ENCODE results near the gene MAP2K3. TPM values are rescaled to one million over a fixed set of nuclear protein-coding genes. Genes with fewer than 3 reads are reported as not detected.
"Not testable (repeated sequence)": the region's sequence is repeated elsewhere in the genome, so short reads cannot be mapped to it uniquely, and the experiment has no call there.

MAP2K3 gene
- total RNA-seq, 1 donor from 2014 or later, result 3.5 TPM

- not testable (repeated sequence) for H4K20me1 ChIP-seq (ENCODE audit: low read depth); H3K9me3 ChIP-seq (ENCODE audit: low read depth); H3K79me2 ChIP-seq (ENCODE audit: low read depth); H3K9ac ChIP-seq; H3K36me3 ChIP-seq; H3K36me3 Mint-ChIP-seq; H3K4me1 Mint-ChIP-seq; H3K4me1 ChIP-seq; H3K27ac Mint-ChIP-seq; H3K4me2 ChIP-seq; DNase-seq (ENCODE audit: low spot score); H2AFZ ChIP-seq (replicated peaks); H3K27ac ChIP-seq; H3K9me3 Mint-ChIP-seq
- H3K4me3 ChIP-seq, result peak overlapping the region; percentile 32
- peaks cover 13% of the 10 kb centered on the region for H3K27me3 Mint-ChIP-seq (ENCODE audit: insufficient read depth, low read depth)
- peak overlapping the region; percentile 33 for H3K4me3 Mint-ChIP-seq
- peaks cover 22% of the 10 kb centered on the region for H3F3A ChIP-seq (ENCODE audit: low read depth)
- peaks cover 40% of the 10 kb centered on the region for H3K27me3 ChIP-seq
Observed at GRCh38 chr17:21316212-21316886, 31.8 kb downstream of the MAP2K3 start.

GRCh38 chr17:21316887-21317500 lies 32.5 kb downstream of the MAP2K3 start:
- H4K20me1 ChIP-seq (ENCODE audit: low read depth); H3K27ac Mint-ChIP-seq; H3K27ac ChIP-seq; H3K36me3 Mint-ChIP-seq; H3K4me3 Mint-ChIP-seq; H3K9me3 Mint-ChIP-seq; H3K9me3 ChIP-seq (ENCODE audit: low read depth); H3K9ac ChIP-seq; H3K4me1 Mint-ChIP-seq; H3K79me2 ChIP-seq (ENCODE audit: low read depth); H2AFZ ChIP-seq (replicated peaks); H3K36me3 ChIP-seq; H3K4me1 ChIP-seq: not testable (repeated sequence)
- peaks cover 22% of the 10 kb centered on the region for H3F3A ChIP-seq (ENCODE audit: low read depth)
- H3K4me3 ChIP-seq, result peak overlapping the region; percentile 32
- H3K4me2 ChIP-seq, result peak overlapping the region; percentile 69
- peaks cover 40% of the 10 kb centered on the region for H3K27me3 ChIP-seq
- peak; percentile 62 for DNase-seq (ENCODE audit: low spot score)
- H3K27me3 Mint-ChIP-seq (ENCODE audit: insufficient read depth, low read depth), result peaks cover 13% of the 10 kb centered on the region

- not testable (repeated sequence) for H3K4me1 ChIP-seq; H3K27ac Mint-ChIP-seq; H2AFZ ChIP-seq (replicated peaks); H3K27ac ChIP-seq; H3K4me3 ChIP-seq; H3K79me2 ChIP-seq (ENCODE audit: low read depth); H3K36me3 ChIP-seq; H4K20me1 ChIP-seq (ENCODE audit: low read depth); H3K4me2 ChIP-seq; H3K9ac ChIP-seq; H3K9me3 Mint-ChIP-seq; H3K9me3 ChIP-seq (ENCODE audit: low read depth); DNase-seq (ENCODE audit: low spot score); H3K36me3 Mint-ChIP-seq
- Mint-ChIP-seq H3K4me3 (peak overlapping the region; percentile 69), H3K27me3 (ENCODE audit: insufficient read depth, low read depth) (peaks cover 13% of the 10 kb centered on the region), H3K4me1 (peaks cover 10% of the 10 kb centered on the region)
- Histone ChIP-seq H3K27me3 (peaks cover 40% of the 10 kb centered on the region), H3F3A (ENCODE audit: low read depth) (peaks cover 22% of the 10 kb centered on the region)
Observed at GRCh38 chr17:21317821-21318220, 33.3 kb downstream of the MAP2K3 start.

- Histone ChIP-seq H3K4me3 (peak overlapping the region; percentile 31), H3K4me1 (peaks cover 8% of the 10 kb centered on the region), H3K4me2 (peak overlapping the region; percentile 73), H3K27me3 (peaks cover 44% of the 10 kb centered on the region), H3K36me3 (no peaks in the 10 kb centered on the region), H3K79me2 (ENCODE audit: low read depth) (no peaks in the 10 kb centered on the region), H4K20me1 (ENCODE audit: low read depth) (no peaks in the 10 kb centered on the region), H3K9ac (no peak overlapping the region), H3K9me3 (ENCODE audit: low read depth) (no peaks in the 10 kb centered on the region), H2AFZ (replicated peaks) (no peak overlapping the region), H3F3A (ENCODE audit: low read depth) (peaks cover 22% of the 10 kb centered on the region), H3K27ac (no peak overlapping the region)
- Mint-ChIP-seq H3K4me3 (peak overlapping the region; percentile 50), H3K9me3 (peaks cover 4% of the 10 kb centered on the region), H3K27ac (no peak overlapping the region), H3K4me1 (peaks cover 14% of the 10 kb centered on the region), H3K27me3 (ENCODE audit: insufficient read depth, low read depth) (peaks cover 18% of the 10 kb centered on the region), H3K36me3 (no peaks in the 10 kb centered on the region)
- TF ChIP-seq EZH2phosphoT487 (IDR thresholded peaks at IDR 0.05) (no peak), EZH2 (IDR thresholded peaks at IDR 0.05) (no peak), CTCF (IDR thresholded peaks at IDR 0.05) (no peak)
- peak; percentile 45 for DNase-seq (ENCODE audit: low spot score)
Observed at GRCh38 chr17:21318439-21318838, 33.9 kb downstream of the MAP2K3 start.

- H3K9me3 Mint-ChIP-seq; H4K20me1 ChIP-seq (ENCODE audit: low read depth); H3K79me2 ChIP-seq (ENCODE audit: low read depth); DNase-seq (ENCODE audit: low spot score); H2AFZ ChIP-seq (replicated peaks); H3K4me1 ChIP-seq; H3K9ac ChIP-seq; H3K36me3 ChIP-seq; H3K9me3 ChIP-seq (ENCODE audit: low read depth); H3K36me3 Mint-ChIP-seq; H3K27ac Mint-ChIP-seq; H3K27ac ChIP-seq: not testable (repeated sequence)
- H3K4me1 Mint-ChIP-seq, result peaks cover 14% of the 10 kb centered on the region
- Histone ChIP-seq H3K4me2 (peak overlapping the region; percentile 73), H3K27me3 (peaks cover 48% of the 10 kb centered on the region), H3F3A (ENCODE audit: low read depth) (peaks cover 22% of the 10 kb centered on the region), H3K4me3 (peak overlapping the region; percentile 31)
- H3K27me3 Mint-ChIP-seq (ENCODE audit: insufficient read depth, low read depth), result peaks cover 20% of the 10 kb centered on the region
- H3K4me3 Mint-ChIP-seq, result peak overlapping the region; percentile 50
Observed at GRCh38 chr17:21318856-21319255, 34.3 kb downstream of the MAP2K3 start.

- H3K27ac ChIP-seq; H3K4me1 ChIP-seq; H2AFZ ChIP-seq (replicated peaks); H4K20me1 ChIP-seq (ENCODE audit: low read depth); H3K27ac Mint-ChIP-seq; H3K9me3 Mint-ChIP-seq; H3K79me2 ChIP-seq (ENCODE audit: low read depth); H3K4me2 ChIP-seq; H3K9me3 ChIP-seq (ENCODE audit: low read depth); H3K4me3 ChIP-seq; H3K36me3 Mint-ChIP-seq; DNase-seq (ENCODE audit: low spot score); H3K9ac ChIP-seq; H3K36me3 ChIP-seq: not testable (repeated sequence)
- Mint-ChIP-seq H3K27me3 (ENCODE audit: insufficient read depth, low read depth) (peaks cover 21% of the 10 kb centered on the region), H3K4me3 (peak overlapping the region; percentile 50), H3K4me1 (peaks cover 14% of the 10 kb centered on the region)
- Histone ChIP-seq H3K27me3 (peaks cover 52% of the 10 kb centered on the region), H3F3A (ENCODE audit: low read depth) (peaks cover 22% of the 10 kb centered on the region)
Observed at GRCh38 chr17:21319256-21319655, 34.7 kb downstream of the MAP2K3 start.

GRCh38 chr17:21319686-21320375 lies 35.3 kb downstream of the MAP2K3 start:
- not testable (repeated sequence) for H3K4me3 ChIP-seq; H3K9me3 ChIP-seq (ENCODE audit: low read depth)

More at GRCh38 chr17:21319686-21320375, 35.3 kb downstream of the MAP2K3 start:
- not testable (repeated sequence) for H3K36me3 Mint-ChIP-seq; H3K4me2 ChIP-seq; H3K27ac ChIP-seq; H3K4me1 ChIP-seq; H2AFZ ChIP-seq (replicated peaks); H3K27ac Mint-ChIP-seq; H3K9ac ChIP-seq; H3K79me2 ChIP-seq (ENCODE audit: low read depth); DNase-seq (ENCODE audit: low spot score); H3K9me3 Mint-ChIP-seq; H4K20me1 ChIP-seq (ENCODE audit: low read depth); H3K4me3 Mint-ChIP-seq; H3K36me3 ChIP-seq
- H3F3A ChIP-seq (ENCODE audit: low read depth), result peaks cover 22% of the 10 kb centered on the region
- Mint-ChIP-seq H3K27me3 (ENCODE audit: insufficient read depth, low read depth) (peaks cover 26% of the 10 kb centered on the region), H3K4me1 (peaks cover 14% of the 10 kb centered on the region)
- peaks cover 58% of the 10 kb centered on the region for H3K27me3 ChIP-seq
